GM12878 (cell line): ENCODE measurements around the gene AHCYL2. TPM values are rescaled to one million over a fixed set of nuclear protein-coding genes. Genes with fewer than 3 reads are reported as not detected.

Experiments used
- ATAC-seq: fragments of 200-7000 bp; cut with Tn5 transposase; 3 replicates; pipeline ENCODE4 v1.9.1; 2020; ENCODE audit warnings: mild to moderate bottlenecking, moderate library complexity
- BruUV-seq: library from RNA; stranded (reverse); fragments of 400-500 nt; replicated peaks from 2 replicates; lab custom pipeline; 2021; lab: Mats Ljungman, UMichigan
- CTCF ChIA-PET: fragments of 300-600 bp; sonication (Branson Sonifier 250); formaldehyde crosslinking; extraction: SDS; loops from one replicate; lab custom pipeline; 2021; ENCODE audit warnings: inconsistent platforms; lab: Yijun Ruan, JAX
- POLR2A ChIA-PET: fragments of 350-600 bp; formaldehyde crosslinking; extraction: SDS; loops from one replicate; lab custom pipeline; 2021; ENCODE audit warnings: inconsistent platforms; lab: Charles Lee
- RAD21 ChIA-PET: fragments of 300-600 bp; sonication (Branson Sonifier 250); formaldehyde crosslinking; loops from one replicate; lab custom pipeline; 2023; ENCODE audit warnings: antibody characterized with exemption; ENCODE audit not compliant: unreplicated experiment; lab: Charles Lee
- SMC1A ChIA-PET: fragments of 300-600 bp; sonication (Branson Sonifier 250); formaldehyde crosslinking; loops from one replicate; lab custom pipeline; 2023; ENCODE audit not compliant: unreplicated experiment, uncharacterized antibody; lab: Charles Lee
- DNase-seq: peaks from one replicate; pipeline ENCODE4 v3.0.0-alpha.2; 2011; ENCODE audit warnings: low read depth, low spot score
- FAIRE-seq: peaks from 3 replicates; lab custom pipeline; 2011; peaks lifted over from hg19 to GRCh38; lab: Jason Lieb, UNC
- H2AFZ ChIP-seq: 2 replicates; pipeline ENCODE4 v1.6.0; 2011; ENCODE audit warnings: low read depth, low read length, control low read depth; ENCODE audit not compliant: control insufficient read depth
- H3K27ac ChIP-seq: 2 replicates; pipeline ENCODE4 v1.5.1; 2011; ENCODE audit warnings: control low read depth; ENCODE audit not compliant: control insufficient read depth, insufficient read depth
- H3K27me3 ChIP-seq, 2 experiments: replicated peaks in 1 of 2; 2 replicates each; pipeline versions ENCODE4 v1.6.0 to v1.6.1; 2011; ENCODE audit warnings: low read length in 1 of 2; ENCODE audit not compliant: control insufficient read depth in 2 of 2, insufficient read depth in 2 of 2
- H3K36me3 ChIP-seq, 2 experiments: 2 replicates each; pipeline ENCODE4 v1.5.1; 2011; ENCODE audit warnings: low read length in 1 of 2; ENCODE audit not compliant: control insufficient read depth in 2 of 2, insufficient read depth in 2 of 2
- H3K4me1 ChIP-seq: 2 replicates; pipeline ENCODE4 v1.6.1; 2011; ENCODE audit warnings: mild to moderate bottlenecking, low read length, moderate library complexity, mixed read lengths; ENCODE audit not compliant: control insufficient read depth, insufficient read depth
- H3K4me2 ChIP-seq: 2 replicates; pipeline ENCODE4 v1.6.0; 2011; ENCODE audit warnings: control low read depth; ENCODE audit not compliant: control insufficient read depth, insufficient read depth
- H3K4me3 ChIP-seq: fragments of 200-600 bp; sonication (generic); 2 replicates; pipeline ENCODE4 v1.5.1; 2016
- H3K79me2 ChIP-seq: 2 replicates; pipeline ENCODE4 v1.6.0; 2011; ENCODE audit warnings: low read length; ENCODE audit not compliant: control insufficient read depth, insufficient read depth
- H3K9ac ChIP-seq: 2 replicates; pipeline ENCODE4 v1.8.0; 2011; ENCODE audit warnings: low read length, control low read depth, mixed read lengths; ENCODE audit not compliant: control insufficient read depth, insufficient read depth
- H3K9me3 ChIP-seq: replicated peaks from 3 replicates; pipeline ENCODE4 v1.5.1; 2011; ENCODE audit warnings: mild to moderate bottlenecking, low read length; ENCODE audit not compliant: control insufficient read depth, insufficient read depth
- H4K20me1 ChIP-seq: 2 replicates; pipeline ENCODE4 v1.6.0; 2011; ENCODE audit not compliant: control insufficient read depth, insufficient read depth
- HCFC1 ChIP-seq: fragments of 150-350 bp; IDR thresholded peaks from 2 replicates; pipeline ENCODE4 v1.6.1; 2014; ENCODE audit warnings: low read length
- POLR2AphosphoS5 ChIP-seq: IDR thresholded peaks from 2 replicates; pipeline ENCODE4 v1.6.1; 2011; ENCODE audit warnings: mild to moderate bottlenecking, low read length, inconsistent platforms
- PRDM15 ChIP-seq: fragments of 450-650 bp; formaldehyde crosslinking; IDR thresholded peaks from 2 replicates; pipeline ENCODE4 v1.4.0; 2020; ENCODE audit warnings: mild to moderate bottlenecking, moderate library complexity
- SREBF2 ChIP-seq: IDR thresholded peaks from 2 replicates; pipeline ENCODE4 v1.6.1; 2012; ENCODE audit warnings: mild to moderate bottlenecking, low read length
- WGBS: methylation state at CpG from one replicate; pipeline ENCODE4 v1.1.6; 2016; ENCODE audit warnings: low lambda C conversion rate; ENCODE audit not compliant: insufficient replicate concordance, insufficient coverage; ENCODE audit errors: missing lambda C conversion rate; 5-methylcytosine and 5-hydroxymethylcytosine counted together
- in situ Hi-C: fragments of 300-500 bp; cut with MboI; formaldehyde crosslinking; loops from 9 replicates; pipeline ENCODE4 v1.14.3; 2018; ENCODE audit warnings: mixed read lengths
- intact Hi-C: fragments of 100-400 bp; cut with micrococcal nuclease; formaldehyde crosslinking; loops from one replicate; pipeline ENCODE4 v1.14.2; 2022; ENCODE audit not compliant: unreplicated experiment
- polyA plus RNA-seq, 11 experiments: library from polyadenylated mRNA; depleted of rRNA in 4 of 11; unstranded in 6 of 11; stranded (reverse) in 5 of 11; fragments of >200 nt; fragmentation: Nextera tagmentation in 4 of 11; fragmentation: Illumina TruSeq in 1 of 11; extraction: Ambion mirVana in 4 of 11; extraction: Trizol in 1 of 11; gene quantifications; 1 replicate in 1 of 11; 2 replicates in 10 of 11; pipeline versions ENCODE4 v1.2.1 to v1.2.3, GENCODE V29; 2011 to 2016; ENCODE audit warnings: inconsistent platforms in 2 of 11, missing spikeins in 2 of 11, low read depth in 1 of 11
- total RNA-seq, 4 experiments: library from RNA; depleted of rRNA in 3 of 4; stranded (reverse); fragments of >200 nt in 3 of 4; fragmentation: Illumina TruSeq in 1 of 4; extraction: Trizol in 1 of 4; gene quantifications; 2 replicates each; pipeline versions ENCODE4 v1.2.1 to v1.2.3, GENCODE V29; 2013 to 2021

The AHCYL2 gene
- total and polyA plus RNA-seq, 10 of the 15 experiments (the other 5 are each of a cell fraction or from before 2014, with no cell fraction given) = 1.7 to 29.1 (median 5.4) TPM

- H3K4me1 ChIP-seq = no peaks in the 10 kb centered on the region; the same call in 1 of the 2 replicates
- BruUV-seq = no TSS peak
- intact Hi-C loops = no loop called here
- H3K9me3 ChIP-seq = no peaks in the 10 kb centered on the region
- ChIA-PET CTCF (interaction anchor here (0.6 to 9.8 kb wide), 6 partner anchors 8 to 49 kb away, joined by 3 to 129 read pairs (median 3); partner anchors contain the start of gene STRIP2), POLR2A (no interaction called here), RAD21 (no interaction called here), SMC1A (interaction anchor here (0.6 to 6.2 kb wide), 5 partner anchors 9 to 41 kb away, joined by 3 to 65 read pairs (median 4); no protein-coding TSS in a partner anchor)
- ATAC-seq (no peak), FAIRE-seq (no peak), DNase-seq (no peak)
- H3K27ac ChIP-seq = no peak overlapping the region
- H3K9ac ChIP-seq = no peak overlapping the region
- H3K4me3 ChIP-seq = no peak overlapping the region
- WGBS = 94% methylated on average over 1 of the region's 1 CpG
- no peaks in the 10 kb centered on the region for H3K79me2 ChIP-seq
- H3K4me2 ChIP-seq = no peak overlapping the region
- no peak for TF ChIP-seq HCFC1
- TF ChIP-seq PRDM15 (CRISPR knock-in tag) = no peak
- TF ChIP-seq POLR2AphosphoS5 = no peak
- no peak for TF ChIP-seq SREBF2
- no peaks in the 10 kb centered on the region for H4K20me1 ChIP-seq
- in situ Hi-C loops = no loop called here
- no peaks in the 10 kb centered on the region for H3K36me3 ChIP-seq
- H2AFZ ChIP-seq = no peak overlapping the region
- no peaks in the 10 kb centered on the region for H3K27me3 ChIP-seq
These were observed 160.3 kb downstream of the AHCYL2 start for GRCh38 chr7:129385116-129385515.
